Gastrocnemius medialis (tissue), 4 donors: ENCODE results near the gene LRRC15. TPM values are rescaled to one million over a fixed set of nuclear protein-coding genes. Genes with fewer than 3 reads are reported as not detected.

Experiments
- ATAC-seq, 2 donors: fragments of 150-250 bp; one replicate each; pipeline ENCODE4 v1.9.1; 2016
- DNase-seq, 2 donors: peaks; one replicate each; pipeline ENCODE4 v3.0.0-alpha.2; 2019
- H3K27ac ChIP-seq, 4 donors: fragments of 200-600 bp; sonication (generic); 1 replicate in 1 of 4; 2 replicates in 3 of 4; pipeline ENCODE4 v1.5.1; 2016 to 2018; ENCODE audit warnings: mild to moderate bottlenecking in 2 of 4, moderate library complexity in 1 of 4
- H3K27me3 ChIP-seq, 3 donors: fragments of 200-600 bp; sonication (generic) in 2 of 3; 1 replicate in 1 of 3; 2 replicates in 2 of 3; pipeline versions ENCODE4 v1.5.1 to v1.6.0; 2016 to 2019; ENCODE audit warnings: mild to moderate bottlenecking in 1 of 3, moderate library complexity in 1 of 3
- H3K36me3 ChIP-seq, 2 donors: fragments of 200-600 bp; sonication (generic) in 1 of 2; one replicate each; pipeline ENCODE4 v1.5.1; 2017 to 2018
- H3K4me1 ChIP-seq, 2 donors: fragments of 200-600 bp; sonication (generic) in 1 of 2; one replicate each; pipeline ENCODE4 v1.5.1; 2016 to 2017; ENCODE audit warnings: mild to moderate bottlenecking in 2 of 2
- H3K4me3 ChIP-seq, 4 donors: fragments of 200-600 bp; sonication (generic) in 3 of 4; 1 replicate in 1 of 4; 2 replicates in 3 of 4; pipeline ENCODE4 v1.5.1; 2016 to 2019; ENCODE audit warnings: mild to moderate bottlenecking in 2 of 4
- H3K9me3 ChIP-seq, 3 donors: fragments of 200-600 bp; sonication (generic) in 2 of 3; 1 replicate in 1 of 3; 2 replicates in 2 of 3; pipeline ENCODE4 v1.5.1; 2016 to 2019
- POLR2A ChIP-seq, 2 donors: fragments of 450-650 bp; IDR thresholded peaks; one replicate each; pipeline ENCODE4 v1.6.1; 2017; ENCODE audit warnings: antibody characterized with exemption in 2 of 2, mild to moderate bottlenecking in 2 of 2, moderate library complexity in 2 of 2
- in situ Hi-C, 4 donors: fragments of 200-750 bp; cut with MboI; loops; one replicate each; pipeline versions ENCODE4 v1.15.0 to v1.8.0; 2017; ENCODE audit warnings: low sequenced_read_pairs in 4 of 4
- intact Hi-C: fragments of 100-400 bp; cut with DNase I; formaldehyde crosslinking; loops from one replicate; pipeline ENCODE4 v1.15.1; 2023; ENCODE audit warnings: low total_unique reads
- total RNA-seq, 4 donors: library from RNA; depleted of rRNA; stranded (reverse); fragments of >200 nt; gene quantifications; one replicate each; pipeline versions ENCODE4 v1.1.0 to v1.2.3, GENCODE V29; 2016
- TF ChIP-seq, protein P1 (sequence below), 5 experiments: fragments of 450-650 bp in 3 of 5; fragments of 200-600 bp in 2 of 5; sonication (generic) in 2 of 5; IDR thresholded peaks in 4 of 5; conservative IDR thresholded peaks in 1 of 5; 1 replicate in 4 of 5; 2 replicates in 1 of 5; pipeline ENCODE4 v1.5.1; 2016 to 2019; ENCODE audit warnings: antibody characterized with exemption in 5 of 5, mild to moderate bottlenecking in 3 of 5, moderate library complexity in 3 of 5

LRRC15 gene
- total RNA-seq, 4 donors from 2014 or later = 0.05 TPM; not detected in 3

DNA sequence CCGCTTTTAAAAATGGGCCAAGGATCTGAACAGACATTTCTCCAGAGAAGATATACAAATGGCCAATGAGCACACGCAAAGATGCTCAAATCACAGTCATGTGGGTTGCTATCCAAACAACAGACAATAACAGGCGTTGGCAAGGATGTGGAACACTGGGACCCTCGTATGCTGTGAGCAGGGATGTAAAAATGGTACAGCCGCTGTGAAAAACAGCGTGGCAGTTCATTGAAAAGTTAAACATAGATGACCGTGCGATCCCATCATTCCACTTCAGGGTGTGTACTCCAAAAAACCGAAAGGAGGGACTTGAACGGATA, 6.7 kb upstream of the LRRC15 start:
- TF ChIP-seq, protein P1, sequence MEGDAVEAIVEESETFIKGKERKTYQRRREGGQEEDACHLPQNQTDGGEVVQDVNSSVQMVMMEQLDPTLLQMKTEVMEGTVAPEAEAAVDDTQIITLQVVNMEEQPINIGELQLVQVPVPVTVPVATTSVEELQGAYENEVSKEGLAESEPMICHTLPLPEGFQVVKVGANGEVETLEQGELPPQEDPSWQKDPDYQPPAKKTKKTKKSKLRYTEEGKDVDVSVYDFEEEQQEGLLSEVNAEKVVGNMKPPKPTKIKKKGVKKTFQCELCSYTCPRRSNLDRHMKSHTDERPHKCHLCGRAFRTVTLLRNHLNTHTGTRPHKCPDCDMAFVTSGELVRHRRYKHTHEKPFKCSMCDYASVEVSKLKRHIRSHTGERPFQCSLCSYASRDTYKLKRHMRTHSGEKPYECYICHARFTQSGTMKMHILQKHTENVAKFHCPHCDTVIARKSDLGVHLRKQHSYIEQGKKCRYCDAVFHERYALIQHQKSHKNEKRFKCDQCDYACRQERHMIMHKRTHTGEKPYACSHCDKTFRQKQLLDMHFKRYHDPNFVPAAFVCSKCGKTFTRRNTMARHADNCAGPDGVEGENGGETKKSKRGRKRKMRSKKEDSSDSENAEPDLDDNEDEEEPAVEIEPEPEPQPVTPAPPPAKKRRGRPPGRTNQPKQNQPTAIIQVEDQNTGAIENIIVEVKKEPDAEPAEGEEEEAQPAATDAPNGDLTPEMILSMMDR (IDR thresholded peaks at IDR 0.05 in 4 of 5, conservative IDR thresholded peaks at IDR 0.05 in 1 of 5) = no peak
- no peak for TF ChIP-seq POLR2A (IDR thresholded peaks at IDR 0.05)
- ATAC-seq = no peak
- no peaks in the 10 kb centered on the region for H3K9me3 ChIP-seq
- no peak overlapping the region for H3K4me3 ChIP-seq
- H3K36me3 ChIP-seq = no peaks in the 10 kb centered on the region
- no peak overlapping the region for H3K27ac ChIP-seq
- peaks cover 0 to 12% (median 4%) of the 10 kb centered on the region in 3 donors for H3K27me3 ChIP-seq
- in situ Hi-C loops (no loop called here), intact Hi-C loops (no loop called here)
- no peaks in the 10 kb centered on the region for H3K4me1 ChIP-seq
- DNase-seq = no peak

DNA sequence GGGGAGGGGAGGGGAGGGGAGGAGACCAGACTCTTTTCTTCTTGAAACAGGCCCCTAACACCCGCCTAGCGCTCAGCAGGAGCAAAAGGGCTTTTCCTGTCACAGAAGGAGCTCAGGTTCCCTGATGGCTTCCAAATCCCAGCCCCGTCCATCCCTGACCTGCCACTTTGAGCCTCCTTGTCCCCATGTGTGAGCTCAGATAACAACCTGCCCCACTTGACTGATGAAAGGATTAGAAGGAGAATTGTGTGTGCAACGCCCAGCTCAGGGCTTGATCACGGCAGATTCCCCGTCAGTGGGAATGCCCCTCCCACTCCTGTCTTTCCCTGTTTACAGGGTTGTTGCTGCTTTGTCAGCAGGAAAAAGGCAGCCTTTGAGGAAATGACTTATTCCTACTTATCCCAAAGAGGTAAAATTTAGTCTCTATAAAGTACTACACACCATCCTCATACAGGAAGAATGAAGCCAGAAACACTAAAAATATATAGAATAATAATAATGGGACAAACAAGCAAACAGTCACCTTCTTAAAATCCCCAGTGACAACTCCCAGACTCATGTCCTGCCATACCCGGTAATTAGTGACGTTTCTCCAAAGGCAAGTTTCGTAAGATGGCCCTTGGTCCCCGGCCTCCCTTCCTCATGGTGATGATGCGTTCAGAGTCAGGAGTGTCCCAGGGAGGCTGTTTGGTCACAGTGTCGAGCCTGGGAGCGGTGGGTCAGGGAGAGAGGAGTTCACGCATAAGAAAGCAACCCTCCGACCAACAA, 6.1 kb upstream of the LRRC15 start:
- Histone ChIP-seq H3K27ac (no peak overlapping the region), H3K9me3 (no peaks in the 10 kb centered on the region), H3K27me3 (peaks cover under 1 to 12% (median 4%) of the 10 kb centered on the region in 3 donors), H3K4me3 (no peak overlapping the region), H3K36me3 (no peaks in the 10 kb centered on the region), H3K4me1 (no peaks in the 10 kb centered on the region)
- in situ Hi-C loops = no loop called here
- no peak for ATAC-seq
- intact Hi-C loops = no loop called here
- TF ChIP-seq POLR2A (IDR thresholded peaks at IDR 0.05) = no peak
- TF ChIP-seq, protein P1 (IDR thresholded peaks at IDR 0.05 in 4 of 5, conservative IDR thresholded peaks at IDR 0.05 in 1 of 5) = no peak
- DNase-seq = no peak

DNA sequence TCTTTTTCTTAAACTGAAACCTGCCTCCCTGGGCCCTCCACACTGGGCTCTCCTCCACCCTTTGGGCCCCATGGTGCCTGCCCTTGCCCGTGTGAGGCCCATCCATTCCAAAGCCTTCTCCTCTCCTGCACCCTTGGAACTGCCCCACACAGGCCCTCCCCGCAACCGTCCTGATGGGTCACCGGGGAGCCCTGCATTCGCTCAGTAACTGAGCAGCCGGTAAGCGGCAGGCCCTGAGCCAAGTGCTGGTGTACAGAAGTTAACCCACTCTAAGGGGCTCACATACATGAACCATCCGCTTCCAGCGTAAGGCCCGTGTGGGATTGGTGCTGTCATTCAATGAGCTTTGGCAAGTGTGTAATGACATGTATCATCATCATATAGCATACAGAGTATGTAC, 5.4 kb upstream of the LRRC15 start:
- DNase-seq (no peak), ATAC-seq (no peak)
- in situ Hi-C loops = no loop called here

DNA sequence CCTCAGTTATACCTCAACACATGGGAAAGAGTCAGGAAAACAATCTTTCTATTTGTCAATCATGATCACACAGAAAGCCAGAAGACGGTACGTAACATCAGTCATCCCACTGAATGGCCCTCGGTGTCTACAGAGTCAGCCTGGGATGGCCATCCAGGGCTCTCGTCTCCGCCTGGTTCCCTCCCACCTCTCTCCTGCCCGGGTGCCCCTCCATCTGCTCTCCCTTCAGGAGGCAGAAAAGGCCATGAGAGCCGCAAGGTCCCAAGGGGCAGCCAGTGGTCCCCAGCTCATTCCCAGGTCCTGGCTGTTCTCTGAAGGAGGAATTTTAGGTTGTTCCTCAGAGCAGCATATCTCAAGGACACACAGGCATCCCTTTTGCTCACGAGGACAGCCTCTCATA, 4.4 kb upstream of the LRRC15 start:
- DNase-seq = no peak
- H3K4me1 ChIP-seq = no peaks in the 10 kb centered on the region
- H3K27me3 ChIP-seq = peaks cover 9 to 18% (median 18%) of the 10 kb centered on the region in 3 donors
- TF ChIP-seq POLR2A (IDR thresholded peaks at IDR 0.05) = no peak
- TF ChIP-seq, protein P1 (IDR thresholded peaks at IDR 0.05 in 4 of 5, conservative IDR thresholded peaks at IDR 0.05 in 1 of 5) = no peak
- no peak for ATAC-seq
- H3K9me3 ChIP-seq = no peaks in the 10 kb centered on the region
- no peaks in the 10 kb centered on the region for H3K36me3 ChIP-seq
- intact Hi-C loops (no loop called here), in situ Hi-C loops (no loop called here)
- H3K27ac ChIP-seq = no peak overlapping the region
- no peak overlapping the region for H3K4me3 ChIP-seq

More for the DNA sequence above, 5.4 kb upstream of the LRRC15 start:
- Histone ChIP-seq H3K9me3 (no peaks in the 10 kb centered on the region), H3K4me3 (no peak overlapping the region), H3K4me1 (no peaks in the 10 kb centered on the region), H3K27me3 (peaks cover 4 to 12% (median 7%) of the 10 kb centered on the region in 3 donors), H3K36me3 (no peaks in the 10 kb centered on the region), H3K27ac (no peak overlapping the region)
- TF ChIP-seq POLR2A (IDR thresholded peaks at IDR 0.05) = no peak
- TF ChIP-seq, protein P1 (IDR thresholded peaks at IDR 0.05 in 4 of 5, conservative IDR thresholded peaks at IDR 0.05 in 1 of 5) = no peak
- intact Hi-C loops = no loop called here
